H1 (cell line): ENCODE data around the gene PCID2. TPM values are rescaled to one million over a fixed set of nuclear protein-coding genes. Genes with fewer than 3 reads are reported as not detected.

Experiments used
- CTCF ChIA-PET: fragments of 300-600 bp; sonication (Branson Sonifier 250); formaldehyde crosslinking; loops from one replicate; lab custom pipeline; 2021; ENCODE audit not compliant: partially characterized antibody; lab: Charles Lee
- POLR2A ChIA-PET: fragments of 300-600 bp; sonication (Branson Sonifier 250); formaldehyde crosslinking; loops from one replicate; lab custom pipeline; 2021; ENCODE audit warnings: inconsistent platforms; ENCODE audit not compliant: partially characterized antibody; lab: Charles Lee
- DNase-seq, 2 experiments: peaks; one replicate each; pipeline versions ENCODE4 v3.0.0 to v3.0.0-alpha.2; 2010 to 2022; ENCODE audit warnings: low spot score in 2 of 2, low read depth in 1 of 2, mixed read lengths in 1 of 2
- FAIRE-seq: peaks from 2 replicates; lab custom pipeline; 2011; peaks lifted over from hg19 to GRCh38; lab: Jason Lieb, UNC
- H2AFZ ChIP-seq: 2 replicates; pipeline ENCODE4 v1.8.1; 2012; ENCODE audit warnings: low read length, inconsistent platforms
- H2AK5ac ChIP-seq: 2 replicates; pipeline ENCODE4 v1.6.1; 2013; ENCODE audit warnings: low read depth, low read length
- H2BK120ac ChIP-seq: replicated peaks from 2 replicates; pipeline ENCODE3; 2013; ENCODE audit warnings: low read depth, low read length, inconsistent platforms
- H2BK12ac ChIP-seq: 2 replicates; pipeline ENCODE4 v1.6.1; 2013; ENCODE audit warnings: low read depth, low read length
- H2BK15ac ChIP-seq: 2 replicates; pipeline ENCODE4 v1.6.1; 2013; ENCODE audit warnings: low read length
- H2BK20ac ChIP-seq: 2 replicates; pipeline ENCODE4 v1.6.1; 2013; ENCODE audit warnings: low read length
- H2BK5ac ChIP-seq: 2 replicates; pipeline ENCODE4 v1.6.1; 2013; ENCODE audit warnings: low read depth, low read length
- H3K14ac ChIP-seq: 2 replicates; pipeline ENCODE4 v1.6.1; 2013; ENCODE audit warnings: inconsistent platforms; ENCODE audit not compliant: insufficient read length
- H3K18ac ChIP-seq: 2 replicates; pipeline ENCODE4 v1.6.1; 2013; ENCODE audit warnings: low read length; ENCODE audit errors: extremely low read depth
- H3K23ac ChIP-seq: 2 replicates; pipeline ENCODE4 v1.6.1; 2013; ENCODE audit warnings: inconsistent platforms; ENCODE audit not compliant: insufficient read length
- H3K23me2 ChIP-seq: 2 replicates; pipeline ENCODE4 v1.6.1; 2013; ENCODE audit warnings: low read depth, low read length
- H3K27ac ChIP-seq: 2 replicates; pipeline ENCODE4 v1.6.1; 2011; ENCODE audit warnings: low read depth, low read length, inconsistent platforms
- H3K27me3 ChIP-seq, 4 experiments: replicated peaks in 1 of 4; 1 replicate in 1 of 4; 2 replicates in 3 of 4; pipeline versions ENCODE4 v1.6.1 to v1.8.1; 2011 to 2013; ENCODE audit warnings: low read length in 3 of 4, mild to moderate bottlenecking in 3 of 4, inconsistent platforms in 2 of 4, mixed read lengths in 2 of 4, moderate library complexity in 1 of 4; ENCODE audit not compliant: control insufficient read depth in 3 of 4, insufficient read depth in 3 of 4; ENCODE audit errors: extremely low read depth in 1 of 4
- H3K36me3 ChIP-seq, 4 experiments: 2 replicates each; pipeline versions ENCODE4 v1.6.1 to v1.8.1; 2011 to 2013; ENCODE audit warnings: mild to moderate bottlenecking in 4 of 4, low read length in 3 of 4, moderate library complexity in 2 of 4, control low read depth in 1 of 4, inconsistent platforms in 1 of 4; ENCODE audit not compliant: insufficient read depth in 4 of 4, control insufficient read depth in 2 of 4
- H3K4ac ChIP-seq: replicated peaks from 2 replicates; pipeline ENCODE3; 2013; ENCODE audit warnings: low read length, low read depth, mixed read lengths, inconsistent platforms; ENCODE audit not compliant: insufficient read length
- H3K4me1 ChIP-seq, 4 experiments: replicated peaks in 1 of 4; 1 replicate in 1 of 4; 2 replicates in 3 of 4; pipeline versions ENCODE4 v1.6.1 to v1.8.1; 2011 to 2013; ENCODE audit warnings: low read length in 3 of 4, inconsistent platforms in 2 of 4, mixed read lengths in 1 of 4; ENCODE audit not compliant: insufficient read depth in 4 of 4, control insufficient read depth in 3 of 4
- H3K4me2 ChIP-seq, 2 experiments: 2 replicates each; pipeline versions ENCODE4 v1.6.1 to v1.8.1; 2011 to 2013; ENCODE audit warnings: low read depth in 2 of 2, low read length in 2 of 2, control low read depth in 1 of 2, inconsistent platforms in 1 of 2, mild to moderate bottlenecking in 1 of 2; ENCODE audit not compliant: insufficient read depth in 1 of 2
- H3K4me3 ChIP-seq, 4 experiments: fragments of 200-600, 300-600 bp in 1 of 4; sonication (generic), shearing (Covaris generic), sonication (Bioruptor Twin) in 1 of 4; 2 replicates each; pipeline versions ENCODE4 v1.5.1 to v1.8.1; 2011 to 2016; ENCODE audit warnings: low read length in 4 of 4, low read depth in 3 of 4, control low read depth in 2 of 4, inconsistent platforms in 2 of 4, mild to moderate bottlenecking in 2 of 4, mixed read lengths in 1 of 4, moderate library complexity in 1 of 4; ENCODE audit not compliant: insufficient read depth in 2 of 4; ENCODE audit errors: extremely low read depth in 1 of 4
- H3K56ac ChIP-seq: replicated peaks from 2 replicates; pipeline ENCODE3; 2013; ENCODE audit warnings: low read depth, mild to moderate bottlenecking, mixed read lengths, low read length, inconsistent platforms; ENCODE audit not compliant: insufficient read length
- H3K79me1 ChIP-seq: 2 replicates; pipeline ENCODE4 v1.6.1; 2013; ENCODE audit warnings: low read depth, low read length, control low read depth
- H3K79me2 ChIP-seq, 2 experiments: 2 replicates each; pipeline versions ENCODE4 v1.6.1 to v1.8.1; 2012 to 2013; ENCODE audit warnings: low read length in 2 of 2, mild to moderate bottlenecking in 2 of 2, inconsistent platforms in 1 of 2; ENCODE audit not compliant: insufficient read depth in 2 of 2, control insufficient read depth in 1 of 2
- H3K9ac ChIP-seq, 4 experiments: replicated peaks in 1 of 4; 1 replicate in 1 of 4; 2 replicates in 3 of 4; pipeline versions ENCODE4 v1.6.1 to v1.8.1; 2011 to 2013; ENCODE audit warnings: low read depth in 3 of 4, low read length in 3 of 4, control low read depth in 2 of 4, mild to moderate bottlenecking in 2 of 4, moderate library complexity in 2 of 4, inconsistent platforms in 1 of 4; ENCODE audit errors: extremely low read depth in 1 of 4
- H3K9me3 ChIP-seq, 2 experiments: 2 replicates each; pipeline versions ENCODE4 v1.6.1 to v1.8.1; 2012 to 2013; ENCODE audit warnings: mild to moderate bottlenecking in 2 of 2, moderate library complexity in 2 of 2, control low read depth in 1 of 2, inconsistent platforms in 1 of 2, low read depth in 1 of 2, low read length in 1 of 2, mixed read lengths in 1 of 2; ENCODE audit not compliant: insufficient read depth in 2 of 2
- H4K20me1 ChIP-seq, 2 experiments: replicated peaks in 1 of 2; 2 replicates each; pipeline versions ENCODE3 to v1.8.1; 2011 to 2013; ENCODE audit warnings: inconsistent platforms in 2 of 2, low read length in 2 of 2, mild to moderate bottlenecking in 1 of 2; ENCODE audit not compliant: insufficient read depth in 2 of 2, control insufficient read depth in 1 of 2
- H4K5ac ChIP-seq: 2 replicates; pipeline ENCODE4 v1.6.1; 2013; ENCODE audit warnings: low read length, low read depth, mixed read lengths, inconsistent platforms; ENCODE audit not compliant: insufficient read length
- H4K8ac ChIP-seq: 2 replicates; pipeline ENCODE4 v1.8.0; 2013; ENCODE audit warnings: mild to moderate bottlenecking, moderate library complexity, low read length, inconsistent platforms; ENCODE audit not compliant: insufficient read depth; ENCODE audit errors: extremely low read depth
- H4K91ac ChIP-seq: replicated peaks from 2 replicates; pipeline ENCODE3; 2013; ENCODE audit warnings: low read length, mixed read lengths, inconsistent platforms; ENCODE audit not compliant: insufficient read length
- ATF2 ChIP-seq: IDR thresholded peaks from 2 replicates; pipeline ENCODE4 v1.6.1; 2012; ENCODE audit warnings: low read length, inconsistent platforms
- CBX5 ChIP-seq: fragments of 300-800, 300-1000 bp; sonication (generic); IDR thresholded peaks from 2 replicates; pipeline ENCODE4 v1.7.1; 2016; ENCODE audit warnings: antibody characterized with exemption, low read length, low read depth
- CHD2 ChIP-seq: IDR thresholded peaks from 2 replicates; pipeline ENCODE4 v1.6.1; 2012; ENCODE audit warnings: low read length, improper control_type of control experiment
- CREB1 ChIP-seq: IDR thresholded peaks from 2 replicates; pipeline ENCODE4 v1.6.1; 2012; ENCODE audit warnings: inconsistent platforms
- CTBP2 ChIP-seq: IDR thresholded peaks from 2 replicates; pipeline ENCODE4 v1.7.0; 2011; ENCODE audit warnings: borderline replicate concordance, mild to moderate bottlenecking, moderate library complexity, mixed read lengths, low read length; ENCODE audit not compliant: insufficient read depth, insufficient read length
- FOSL1 ChIP-seq: IDR thresholded peaks from 2 replicates; pipeline ENCODE4 v1.6.1; 2011; ENCODE audit warnings: mild to moderate bottlenecking, low read depth, low read length, moderate library complexity; ENCODE audit not compliant: insufficient read depth
- JUN ChIP-seq: IDR thresholded peaks from 2 replicates; pipeline ENCODE4 v1.6.1; 2011; ENCODE audit warnings: low read depth, mild to moderate bottlenecking, improper control_type of control experiment, low read length
- KDM4A ChIP-seq: IDR thresholded peaks from one replicate; pipeline ENCODE4 v1.7.1; 2012; ENCODE audit warnings: low read depth, mild to moderate bottlenecking, moderate library complexity, low read length, inconsistent platforms; ENCODE audit not compliant: severe bottlenecking
- POLR2AphosphoS5 ChIP-seq: IDR thresholded peaks from 2 replicates; pipeline ENCODE4 v1.6.1; 2011; ENCODE audit warnings: low read depth, low read length
- SP1 ChIP-seq: IDR thresholded peaks from 2 replicates; pipeline ENCODE4 v1.6.1; 2011; ENCODE audit warnings: low read depth, low read length
- TAF1 ChIP-seq: IDR thresholded peaks from 2 replicates; pipeline ENCODE4 v1.6.1; 2011; ENCODE audit warnings: mild to moderate bottlenecking, low read depth, low read length
- WGBS, 2 experiments: shearing (Covaris generic) in 1 of 2; methylation state at CpG; one replicate each; pipeline versions ENCODE4 v1.1.6 to v1.1.7; 2013 to 2015; ENCODE audit warnings: low lambda C conversion rate in 2 of 2, mixed read lengths in 2 of 2, inconsistent platforms in 1 of 2, low coverage in 1 of 2, missing lambda C conversion rate in 1 of 2; ENCODE audit not compliant: insufficient replicate concordance in 2 of 2, insufficient coverage in 1 of 2, insufficient read length in 1 of 2; ENCODE audit errors: extremely low coverage in 1 of 2, missing lambda C conversion rate in 1 of 2; 5-methylcytosine and 5-hydroxymethylcytosine counted together
- polyA plus RNA-seq, 7 experiments: library from polyadenylated mRNA; depleted of rRNA in 3 of 7; stranded (reverse) in 5 of 7; unstranded in 2 of 7; fragments of >200 nt in 5 of 7; fragments of 200-250 nt in 2 of 7; gene quantifications; 1 replicate in 5 of 7; 2 replicates in 1 of 7; 4 replicates in 1 of 7; pipeline versions ENCODE4 v1.2.1 to v1.2.3, GENCODE V29; 2011 to 2013; ENCODE audit warnings: missing spikeins in 2 of 7, mixed read lengths in 2 of 7
- total RNA-seq: library from RNA; stranded (reverse); fragmentation: NEBNext Ultra II Directional; extraction: Animal tissue kit (Norgen Biotek cat#: 25700); gene quantifications from 2 replicates; pipeline ENCODE4 v1.2.1, GENCODE V29; 2021

PCID2 gene
- total and polyA plus RNA-seq, 2 of the 8 experiments (the other 6 are each of a cell fraction or from before 2014, with no cell fraction given): 72.4 to 72.8 TPM

- Histone ChIP-seq H2AFZ (no peak overlapping the region), H2BK15ac (no peak overlapping the region), H3K4ac (no peak overlapping the region), H3K56ac (no peak overlapping the region), H2AK5ac (no peak overlapping the region), H3K18ac (no peak overlapping the region), H3K4me1 (no peaks in the 10 kb centered on the region), H3K23me2 (no peaks in the 10 kb centered on the region), H3K4me2 (no peak overlapping the region), H4K20me1 (no peaks in the 10 kb centered on the region), H2BK120ac (no peak overlapping the region), H2BK5ac (no peak overlapping the region; the same call in 1 of the 2 replicates), H3K23ac (no peak overlapping the region), H3K14ac (no peak overlapping the region), H3K4me3 (no peak overlapping the region), H3K79me1 (no peaks in the 10 kb centered on the region), H2BK12ac (no peak overlapping the region), H3K27me3 (no peaks in the 10 kb centered on the region), H3K36me3 (peaks cover 7 to 46% (median 23%) of the 10 kb centered on the region in 4 experiments), H4K8ac (no peak overlapping the region; the same call in 1 of the 2 replicates), H2BK20ac (no peak overlapping the region), H3K9me3 (no peaks in the 10 kb centered on the region), H3K79me2 (no peaks in the 10 kb centered on the region; a peak in 1 of 4 replicates), H3K9ac (no peak overlapping the region), H4K5ac (no peak overlapping the region), H4K91ac (no peak overlapping the region), H3K27ac (no peak overlapping the region)
- POLR2A ChIA-PET: interaction anchor here (1.4 kb wide), 1 partner anchor 38 kb away, joined by 5 read pairs; the partner anchor contains the start of genes CUL4A and PCID2
- no peak for FAIRE-seq
- CTCF ChIA-PET: interaction anchor here (1.0 kb wide), 1 partner anchor 16 kb away, joined by 3 read pairs; no protein-coding TSS in a partner anchor
- 93% methylated on average over 30 of the region's 34 CpGs; no CpG with 5 or more reads in 1 of the 2 experiments for WGBS, 2 experiments
- no peak for DNase-seq
- TF ChIP-seq CBX5 (no peak), ATF2 (no peak), CREB1 (no peak), CHD2 (no peak), POLR2AphosphoS5 (no peak), CTBP2 (no peak), JUN (no peak), KDM4A (no peak), FOSL1 (no peak), SP1 (no peak), TAF1 (no peak)
Measured at GRCh38 chr13:113171250-113172125, 37.0 kb downstream of the PCID2 start.
